Trophoblast cell (in vitro differentiated cells and primary cell): ENCODE measurements around the gene TBCB.
"Not testable (repeated sequence)": the region's sequence is repeated elsewhere in the genome, so short reads cannot be mapped to it uniquely, and the experiment has no call there.

ENCODE experiments used
- DNase-seq, 2 donors: peaks; one replicate each; pipeline ENCODE4 v3.0.0-alpha.2; 2016
- H2AFZ ChIP-seq: 2 replicates; pipeline ENCODE4 v1.6.1; 2013; ENCODE audit warnings: low read length, moderate library complexity, mild to moderate bottlenecking; ENCODE audit not compliant: insufficient read depth, poor library complexity
- H2AK5ac ChIP-seq: 2 replicates; pipeline ENCODE4 v1.6.1; 2013; ENCODE audit warnings: mild to moderate bottlenecking, low read length
- H2BK120ac ChIP-seq: 2 replicates; pipeline ENCODE4 v1.6.1; 2013; ENCODE audit warnings: low read length, mild to moderate bottlenecking, moderate library complexity; ENCODE audit not compliant: insufficient read depth, poor library complexity
- H2BK12ac ChIP-seq: 2 replicates; pipeline ENCODE4 v1.6.1; 2013; ENCODE audit warnings: mild to moderate bottlenecking, low read length, moderate library complexity
- H2BK5ac ChIP-seq: 2 replicates; pipeline ENCODE4 v1.6.1; 2013; ENCODE audit warnings: low read length, low read depth, moderate library complexity, mild to moderate bottlenecking; ENCODE audit not compliant: poor library complexity
- H3K14ac ChIP-seq: 2 replicates; pipeline ENCODE4 v1.6.1; 2013; ENCODE audit warnings: mild to moderate bottlenecking, low read length
- H3K18ac ChIP-seq: 2 replicates; pipeline ENCODE4 v1.6.1; 2013; ENCODE audit warnings: mild to moderate bottlenecking, low read length
- H3K23ac ChIP-seq: 2 replicates; pipeline ENCODE4 v1.6.1; 2013; ENCODE audit warnings: low read length
- H3K27ac ChIP-seq: 2 replicates; pipeline ENCODE4 v1.5.1; 2013; ENCODE audit warnings: low read depth, mild to moderate bottlenecking, inconsistent platforms, low read length, moderate library complexity
- H3K27me3 ChIP-seq: 2 replicates; pipeline ENCODE4 v1.6.1; 2013; ENCODE audit warnings: inconsistent platforms, mild to moderate bottlenecking, low read length, moderate library complexity; ENCODE audit not compliant: insufficient read depth
- H3K36me3 ChIP-seq, 2 experiments: 1 replicate in 1 of 2; 2 replicates in 1 of 2; pipeline ENCODE4 v1.6.1; 2013; ENCODE audit warnings: low read length in 2 of 2, mild to moderate bottlenecking in 2 of 2, moderate library complexity in 1 of 2; ENCODE audit not compliant: insufficient read depth in 2 of 2, control insufficient read depth in 1 of 2
- H3K4ac ChIP-seq: 2 replicates; pipeline ENCODE4 v1.6.1; 2013; ENCODE audit warnings: low read depth, mild to moderate bottlenecking, low read length, moderate library complexity
- H3K4me1 ChIP-seq, 2 experiments: 1 replicate in 1 of 2; 2 replicates in 1 of 2; pipeline ENCODE4 v1.6.1; 2013; ENCODE audit warnings: low read length in 2 of 2, mild to moderate bottlenecking in 2 of 2, moderate library complexity in 1 of 2; ENCODE audit not compliant: insufficient read depth in 2 of 2, control insufficient read depth in 1 of 2
- H3K4me2 ChIP-seq: 2 replicates; pipeline ENCODE4 v1.6.1; 2013; ENCODE audit warnings: inconsistent platforms, mild to moderate bottlenecking, low read length, moderate library complexity
- H3K4me3 ChIP-seq: 2 replicates; pipeline ENCODE4 v1.5.1; 2013; ENCODE audit warnings: mild to moderate bottlenecking, low read depth, low read length, inconsistent platforms
- H3K79me1 ChIP-seq: one replicate; pipeline ENCODE4 v1.6.1; 2013; ENCODE audit warnings: low read length
- H3K79me2 ChIP-seq: 2 replicates; pipeline ENCODE4 v1.6.1; 2013; ENCODE audit warnings: low read length, mild to moderate bottlenecking; ENCODE audit not compliant: control insufficient read depth, insufficient read depth, poor library complexity
- H3K9ac ChIP-seq: 2 replicates; pipeline ENCODE4 v1.6.1; 2013; ENCODE audit warnings: mild to moderate bottlenecking, low read length
- H3K9me3 ChIP-seq: 2 replicates; pipeline ENCODE4 v1.6.1; 2013; ENCODE audit warnings: low read depth, mild to moderate bottlenecking, control low read depth, inconsistent platforms, low read length; ENCODE audit not compliant: insufficient read depth
- H4K12ac ChIP-seq: 2 replicates; pipeline ENCODE4 v1.6.1; 2013; ENCODE audit warnings: low read depth, mild to moderate bottlenecking, low read length, moderate library complexity
- H4K8ac ChIP-seq: 2 replicates; pipeline ENCODE4 v1.6.1; 2013; ENCODE audit warnings: low read depth, mild to moderate bottlenecking, low read length, moderate library complexity
- H4K91ac ChIP-seq: one replicate; pipeline ENCODE4 v1.6.1; 2013; ENCODE audit warnings: low read depth, mild to moderate bottlenecking, low read length, moderate library complexity
- WGBS: extraction: QIAGEN DNeasy Blood & Tissue Kit; methylation state at CpG from one replicate; pipeline ENCODE4 v1.1.7; 2013; ENCODE audit warnings: missing lambda C conversion rate; ENCODE audit not compliant: insufficient read length, insufficient coverage; ENCODE audit errors: extremely low coverage; 5-methylcytosine and 5-hydroxymethylcytosine counted together

Gene TBCB

GRCh38 chr19:36169084-36169760 lies 54.0 kb downstream of the TBCB start:
- Histone ChIP-seq H2BK120ac (no peak overlapping the region), H3K27me3 (no peaks in the 10 kb centered on the region), H3K4ac (no peak overlapping the region), H3K9me3 (no peaks in the 10 kb centered on the region), H2AFZ (no peak overlapping the region), H2BK12ac (no peak overlapping the region), H3K23ac (no peak overlapping the region), H4K91ac (no peak overlapping the region), H3K27ac (no peak overlapping the region), H3K4me1 (no peaks in the 10 kb centered on the region), H2AK5ac (no peak overlapping the region), H3K79me1 (no peaks in the 10 kb centered on the region), H3K18ac (no peak overlapping the region), H3K79me2 (no peaks in the 10 kb centered on the region), H3K4me3 (no peak overlapping the region), H3K36me3 (no peaks in the 10 kb centered on the region), H3K14ac (no peak overlapping the region), H3K9ac (no peak overlapping the region), H3K4me2 (no peak overlapping the region), H4K8ac (no peak overlapping the region), H2BK5ac (no peak overlapping the region), H4K12ac (no peak overlapping the region)
- WGBS, result no CpG with 5 or more reads among the region's 9 CpGs
- DNase-seq, result no peak

- Histone ChIP-seq H3K4me3 (no peak overlapping the region), H2BK120ac (no peak overlapping the region), H3K4me2 (no peak overlapping the region), H3K79me2 (no peaks in the 10 kb centered on the region), H3K9ac (no peak overlapping the region), H3K27me3 (no peaks in the 10 kb centered on the region), H3K9me3 (no peaks in the 10 kb centered on the region), H4K12ac (no peak overlapping the region), H3K18ac (no peak overlapping the region), H2BK12ac (no peak overlapping the region), H4K91ac (no peak overlapping the region), H2BK5ac (no peak overlapping the region), H4K8ac (no peak overlapping the region), H3K4ac (no peak overlapping the region), H2AK5ac (no peak overlapping the region), H3K79me1 (no peaks in the 10 kb centered on the region), H3K23ac (no peak overlapping the region), H3K36me3 (no peaks in the 10 kb centered on the region), H3K4me1 (no peaks in the 10 kb centered on the region), H2AFZ (no peak overlapping the region), H3K27ac (no peak overlapping the region), H3K14ac (no peak overlapping the region)
- no peak for DNase-seq
- WGBS, result no CpG with 5 or more reads among the region's 5 CpGs
Measured at GRCh38 chr19:36172852-36173251, 57.6 kb downstream of the TBCB start.

GRCh38 chr19:36173846-36174245 lies 58.6 kb downstream of the TBCB start:
- not testable (repeated sequence) for H3K4me1 ChIP-seq, H4K12ac ChIP-seq, H3K9me3 ChIP-seq, H4K8ac ChIP-seq, H2AFZ ChIP-seq, H3K14ac ChIP-seq, H3K79me2 ChIP-seq, H3K36me3 ChIP-seq, H3K4me2 ChIP-seq, H2BK12ac ChIP-seq, H2AK5ac ChIP-seq, H3K79me1 ChIP-seq, H3K4ac ChIP-seq, H2BK120ac ChIP-seq, H2BK5ac ChIP-seq, H3K4me3 ChIP-seq, H3K27me3 ChIP-seq, H3K9ac ChIP-seq, H3K23ac ChIP-seq, H3K18ac ChIP-seq, H4K91ac ChIP-seq, H3K27ac ChIP-seq
- no CpG with 5 or more reads among the region's 8 CpGs for WGBS
- peak; percentile 50 for DNase-seq
